HG03039 (cell line): ENCODE results near the gene RASL10A.
"Not testable (repeated sequence)": the region's sequence is repeated elsewhere in the genome, so short reads cannot be mapped to it uniquely, and the experiment has no call there.

Experiments used
- ATAC-seq: cut with Tn5 transposase; IDR thresholded peaks from one replicate; pipeline ENCODE4 v1.9.1; 2021; ENCODE audit warnings: mild to moderate bottlenecking, moderate library complexity; ENCODE audit not compliant: unreplicated experiment

RASL10A gene

GRCh38 chr22:29315286-29316140 lies at the start of gene RASL10A:
RASL10A (minus strand) TSS chr22:29315697; CDS start chr22:29315246, 451 bp downstream.
- ATAC-seq, result no peak

GRCh38 chr22:29359469-29359868 lies 44.0 kb upstream of the RASL10A start:
- no peak for ATAC-seq

GRCh38 chr22:29357193-29357890 lies 41.8 kb upstream of the RASL10A start:
- not testable (repeated sequence) for ATAC-seq

- no peak for ATAC-seq
These were observed 38.4 kb upstream of the RASL10A start for GRCh38 chr22:29353860-29354259.

- ATAC-seq, result no peak
These were observed 37.8 kb upstream of the RASL10A start for GRCh38 chr22:29353286-29353685.

GRCh38 chr22:29352778-29353177 lies 37.3 kb upstream of the RASL10A start:
- ATAC-seq, result no peak

GRCh38 chr22:29351891-29352290 lies 36.4 kb upstream of the RASL10A start:
- ATAC-seq, result no peak

GRCh38 chr22:29351042-29351441 lies 35.5 kb upstream of the RASL10A start:
- ATAC-seq, result no peak

- no peak for ATAC-seq
These were observed 33.5 kb upstream of the RASL10A start for GRCh38 chr22:29348956-29349355.

GRCh38 chr22:29348041-29348440 lies 32.5 kb upstream of the RASL10A start:
- ATAC-seq, result no peak

- ATAC-seq, result no peak
These were observed 31.2 kb upstream of the RASL10A start for GRCh38 chr22:29346659-29347058.

GRCh38 chr22:29345932-29346331 lies 30.4 kb upstream of the RASL10A start:
- ATAC-seq, result no peak

- not testable (repeated sequence) for ATAC-seq
These were observed 29.4 kb upstream of the RASL10A start for GRCh38 chr22:29344889-29345288.

GRCh38 chr22:29344137-29344536 lies 28.6 kb upstream of the RASL10A start:
- ATAC-seq, result no peak

GRCh38 chr22:29343313-29343805 lies 27.9 kb upstream of the RASL10A start:
- ATAC-seq, result no peak

GRCh38 chr22:29342577-29343312 lies 27.2 kb upstream of the RASL10A start:
- no peak for ATAC-seq

- no peak for ATAC-seq
These were observed 26.7 kb upstream of the RASL10A start for GRCh38 chr22:29342177-29342576.

GRCh38 chr22:29341849-29342127 lies 26.3 kb upstream of the RASL10A start:
- ATAC-seq, result no peak

- ATAC-seq, result no peak
These were observed 25.8 kb upstream of the RASL10A start for GRCh38 chr22:29341056-29341848.

- no peak for ATAC-seq
These were observed 25.1 kb upstream of the RASL10A start for GRCh38 chr22:29340566-29340965.
